Motor neuron (in vitro differentiated cells): ENCODE results near the gene DPF3. TPM values are rescaled to one million over a fixed set of nuclear protein-coding genes. Genes with fewer than 3 reads are reported as not detected.

Experiments
- ATAC-seq, 8 experiments: fragments of 200-7000 bp; cut with Tn5 transposase; replicated peaks in 6 of 8; 2 replicates each; pipeline ENCODE4 v1.8.0; 2021; ENCODE audit warnings: mild to moderate bottlenecking in 8 of 8, moderate library complexity in 8 of 8
- H3K27ac ChIP-seq, 2 donors: fragments of 250-450 bp; sonication (Bioruptor Pico); 2 replicates each; pipeline ENCODE4 v1.9.0; 2021; ENCODE audit warnings: antibody characterized with exemption in 2 of 2, mild to moderate bottlenecking in 2 of 2, moderate library complexity in 1 of 2
- H3K4me1 ChIP-seq, 2 donors: fragments of 250-450 bp; sonication (Bioruptor Pico); replicated peaks in 1 of 2; 2 replicates each; pipeline ENCODE4 v1.6.1; 2021; ENCODE audit warnings: antibody characterized with exemption in 2 of 2, mild to moderate bottlenecking in 2 of 2, moderate library complexity in 1 of 2
- H3K4me3 ChIP-seq, 5 donors: fragments of 250-450 bp; sonication (Bioruptor Pico); 2 replicates each; pipeline ENCODE4 v1.9.0; 2021; ENCODE audit warnings: antibody characterized with exemption in 5 of 5, mild to moderate bottlenecking in 5 of 5, moderate library complexity in 4 of 5
- WGBS, 10 experiments: fragments of 450-650 bp; shearing (Covaris generic); methylation state at CpG; one replicate each; pipeline ENCODE4 v1.0.0; 2022; 5-methylcytosine and 5-hydroxymethylcytosine counted together
- in situ Hi-C, 9 experiments: fragments of 400-800 bp; cut with MboI; loops; one replicate each; pipeline ENCODE4 v1.15.0; 2021; ENCODE audit warnings: low sequenced_read_pairs in 9 of 9, low pct_unique_long_range_greater_than_20kb in 2 of 9; ENCODE audit not compliant: unreplicated experiment in 9 of 9
- total RNA-seq, 8 experiments: library from RNA; unstranded; fragments of 300-600 nt; gene quantifications; 2 replicates each; pipeline versions ENCODE4 v1.2.3 to v1.2.4, GENCODE V29; 2022

DPF3 gene
- total RNA-seq, 8 experiments from 2014 or later: 5.0 to 10.8 (median 8.6) TPM

DNA sequence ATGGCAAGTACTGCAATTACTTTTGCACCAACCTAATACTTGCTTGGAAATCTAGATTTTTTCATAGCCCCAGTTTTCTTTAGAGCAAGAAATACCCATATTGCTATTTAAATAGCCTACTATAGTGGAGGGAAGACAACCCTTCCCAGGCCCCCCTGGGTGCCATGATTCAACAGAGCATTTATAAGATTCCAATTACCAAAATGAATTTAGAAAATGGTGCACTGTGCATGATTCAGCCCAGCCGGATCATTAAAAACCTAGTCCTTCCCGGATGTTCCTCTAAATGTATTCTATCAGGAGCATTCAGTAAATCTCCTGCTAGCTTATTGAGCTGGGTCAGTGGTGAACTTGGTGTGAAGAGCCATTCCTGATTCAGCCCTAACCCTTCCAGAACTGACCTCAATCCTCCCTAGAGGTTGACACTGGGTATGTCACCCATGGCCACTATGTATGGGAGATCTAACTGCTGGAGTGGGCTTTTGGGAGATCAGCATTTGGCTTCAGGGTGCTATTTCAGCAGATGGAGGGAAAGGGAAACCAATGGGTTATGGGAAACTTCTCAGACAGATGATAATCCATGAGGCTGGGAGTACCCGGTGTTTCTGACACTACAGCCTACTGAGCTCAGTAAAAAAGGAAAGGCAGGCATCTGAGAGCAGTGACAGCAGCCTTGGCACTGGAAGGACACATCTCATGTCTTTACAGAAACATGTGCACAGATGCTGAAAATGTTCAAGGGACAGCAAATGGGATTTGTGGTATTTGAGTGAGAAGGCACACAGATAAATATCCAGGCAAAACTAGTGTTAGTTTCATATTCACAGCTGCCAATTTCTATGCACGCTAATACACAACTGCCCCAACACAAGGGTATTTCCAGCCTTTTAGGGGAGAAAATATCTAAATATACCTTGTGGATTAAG, 258.9 kb downstream of the DPF3 start:
- WGBS, 10 experiments: 36 to 100% (median 90%) methylated on average over 1 to 4 of the region's 4 CpGs
- in situ Hi-C loops: no loop called here
- ATAC-seq: no peak

GRCh38 chr14:72633551-72633950, 260.4 kb downstream of the DPF3 start:
- Histone ChIP-seq H3K4me1 (no peaks in the 10 kb centered on the region), H3K4me3 (no peak overlapping the region), H3K27ac (no peak overlapping the region)
- in situ Hi-C loops: no loop called here
- WGBS, 10 experiments: 0 to 100% (median 65%) methylated on average over 1 to 4 of the region's 5 CpGs; no CpG with 5 or more reads in 1 of the 10 experiments
- peak in 2 of 8 experiments; percentile 86 to 89 for ATAC-seq

More for the DNA sequence above, 258.9 kb downstream of the DPF3 start:
- H3K4me1 ChIP-seq: no peaks in the 10 kb centered on the region
- H3K27ac ChIP-seq: no peak overlapping the region
- no peak overlapping the region for H3K4me3 ChIP-seq

- no peak for ATAC-seq
- whole genome bisulfite sequencing, 10 experiments: no CpG with 5 or more reads among the region's 1 CpG
- in situ Hi-C loops: no loop called here
- no peak overlapping the region for H3K4me3 ChIP-seq
- no peaks in the 10 kb centered on the region for H3K4me1 ChIP-seq
- no peak overlapping the region for H3K27ac ChIP-seq
These were observed 261.2 kb downstream of the DPF3 start for GRCh38 chr14:72632727-72633126.

- H3K4me3 ChIP-seq: no peak overlapping the region
- peak in 1 of 8 experiments; percentile 57 for ATAC-seq
- no peak overlapping the region for H3K27ac ChIP-seq
- in situ Hi-C loops: no loop called here
- WGBS, 10 experiments: 40 to 100% (median 92%) methylated on average over 1 of the region's 1 CpG; no CpG with 5 or more reads in 4 of the 10 experiments
- no peaks in the 10 kb centered on the region for H3K4me1 ChIP-seq
These were observed 262.5 kb downstream of the DPF3 start for GRCh38 chr14:72631401-72631800.

GRCh38 chr14:72630374-72630773, 263.5 kb downstream of the DPF3 start:
- H3K4me1 ChIP-seq: no peaks in the 10 kb centered on the region
- 30 to 92% (median 66%) methylated on average over 1 to 3 of the region's 4 CpGs; no CpG with 5 or more reads in 4 of the 10 experiments for WGBS, 10 experiments
- no peak overlapping the region for H3K27ac ChIP-seq
- H3K4me3 ChIP-seq: no peak overlapping the region
- no peak for ATAC-seq
- in situ Hi-C loops: no loop called here

- Histone ChIP-seq H3K4me1 (no peaks in the 10 kb centered on the region), H3K4me3 (no peak overlapping the region), H3K27ac (no peak overlapping the region)
- 29 to 93% (median 86%) methylated on average over 1 to 2 of the region's 2 CpGs; no CpG with 5 or more reads in 7 of the 10 experiments for WGBS, 10 experiments
- ATAC-seq: no peak
- in situ Hi-C loops: no loop called here
These were observed 264.4 kb downstream of the DPF3 start for GRCh38 chr14:72629534-72629933.

- no peak overlapping the region for H3K4me3 ChIP-seq
- no peak for ATAC-seq
- WGBS, 10 experiments: 63 to 100% (median 94%) methylated on average over 2 of the region's 2 CpGs
- H3K27ac ChIP-seq: no peak overlapping the region
- in situ Hi-C loops: no loop called here
- no peaks in the 10 kb centered on the region for H3K4me1 ChIP-seq
These were observed 268.2 kb downstream of the DPF3 start for GRCh38 chr14:72625689-72626088.

DNA sequence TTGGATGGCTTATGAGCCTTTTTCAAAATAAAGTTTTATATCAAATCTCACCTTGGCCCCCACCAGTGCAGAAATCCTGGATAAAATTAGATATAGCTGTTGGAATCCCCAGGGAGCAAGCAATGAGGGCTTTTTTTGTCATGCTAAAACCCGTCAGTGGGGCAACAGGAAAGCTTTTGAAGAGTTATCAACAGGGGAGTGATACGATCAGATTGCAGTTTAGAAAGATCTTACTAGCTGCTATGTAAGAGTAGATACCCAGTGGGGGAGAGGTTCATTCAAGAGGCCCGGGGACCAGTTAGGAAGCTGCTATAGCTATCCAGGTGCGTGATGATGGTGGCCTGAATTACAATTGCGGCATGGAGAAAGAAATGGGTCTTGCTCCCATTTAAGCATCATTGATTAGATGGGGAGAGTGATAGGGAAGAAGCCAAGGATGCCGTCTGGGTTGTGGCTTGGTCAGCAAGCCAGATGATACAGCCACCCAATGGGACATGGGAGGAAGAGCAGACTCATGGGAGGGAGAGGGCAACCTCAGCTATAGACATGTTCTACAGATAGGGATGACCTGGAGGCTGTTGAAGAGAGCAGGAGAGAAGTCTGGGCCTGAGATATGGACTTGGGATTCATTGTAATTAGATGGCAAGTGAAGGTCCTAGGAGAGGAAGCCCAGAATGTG, 272.4 kb downstream of the DPF3 start:
- no peak overlapping the region for H3K27ac ChIP-seq
- WGBS, 10 experiments: 25 to 100% (median 39%) methylated on average over 2 to 6 of the region's 6 CpGs; no CpG with 5 or more reads in 2 of the 10 experiments
- peaks cover 5 to 9% of the 10 kb centered on the region in 2 donors for H3K4me1 ChIP-seq
- no peak for ATAC-seq
- H3K4me3 ChIP-seq: no peak overlapping the region
- in situ Hi-C loops: no loop called here

GRCh38 chr14:72619881-72620280, 274.0 kb downstream of the DPF3 start:
- no peak for ATAC-seq
- in situ Hi-C loops: no loop called here
- WGBS, 10 experiments: 73 to 100% (median 84%) methylated on average over 1 to 7 of the region's 10 CpGs; no CpG with 5 or more reads in 3 of the 10 experiments

GRCh38 chr14:72619111-72619571, 274.8 kb downstream of the DPF3 start:
- Histone ChIP-seq H3K4me3 (no peak overlapping the region), H3K27ac (no peak overlapping the region), H3K4me1 (peaks cover 5 to 9% of the 10 kb centered on the region in 2 donors)
- in situ Hi-C loops: no loop called here
- no peak for ATAC-seq
- 86 to 100% (median 95%) methylated on average over 2 to 5 of the region's 8 CpGs; no CpG with 5 or more reads in 4 of the 10 experiments for WGBS, 10 experiments

More at GRCh38 chr14:72619881-72620280, 274.0 kb downstream of the DPF3 start:
- Histone ChIP-seq H3K27ac (no peak overlapping the region), H3K4me3 (no peak overlapping the region), H3K4me1 (peaks cover 5 to 9% of the 10 kb centered on the region in 2 donors)

DNA sequence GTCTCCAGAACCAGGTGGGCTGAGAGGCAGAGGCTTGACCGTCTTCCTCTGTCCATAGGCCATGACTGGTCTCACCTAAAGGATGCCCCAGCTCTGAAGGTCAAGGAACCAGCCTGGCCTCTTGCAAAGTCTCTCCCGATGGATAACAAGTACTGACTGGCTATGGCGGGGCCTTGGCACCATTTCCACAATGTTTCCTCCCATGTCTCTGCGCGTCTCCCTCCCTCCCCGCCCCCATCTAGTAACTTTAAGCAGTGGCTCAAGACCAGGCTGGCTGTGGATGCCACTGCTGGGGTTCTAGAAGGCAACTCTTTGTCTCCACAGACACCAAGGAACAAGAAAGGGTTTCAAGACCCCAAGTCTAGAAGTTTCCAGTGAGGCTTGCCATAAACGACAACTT, 275.5 kb downstream of the DPF3 start:
- no peak for ATAC-seq
- H3K27ac ChIP-seq: no peak overlapping the region
- H3K4me3 ChIP-seq: no peak overlapping the region
- in situ Hi-C loops: no loop called here
- 67 to 100% (median 80%) methylated on average over 1 to 2 of the region's 7 CpGs; no CpG with 5 or more reads in 5 of the 10 experiments for WGBS, 10 experiments
- H3K4me1 ChIP-seq: peaks cover 8 to 9% of the 10 kb centered on the region in 2 donors

GRCh38 chr14:72617391-72618031, 276.4 kb downstream of the DPF3 start:
- H3K27ac ChIP-seq: no peak overlapping the region

More at GRCh38 chr14:72617391-72618031, 276.4 kb downstream of the DPF3 start:
- 48 to 100% (median 74%) methylated on average over 1 to 18 of the region's 20 CpGs; no CpG with 5 or more reads in 1 of the 10 experiments for whole genome bisulfite sequencing, 10 experiments
- in situ Hi-C loops: no loop called here
- peaks cover 9 to 12% of the 10 kb centered on the region in 2 donors for H3K4me1 ChIP-seq
- ATAC-seq: peak in 4 of 8 experiments; percentile 42 to 60 (median 54)
- H3K4me3 ChIP-seq: no peak overlapping the region
